ENCODE measurements around the gene ACBD6.
"Not testable (repeated sequence)": the region's sequence is repeated elsewhere in the genome, so short reads cannot be mapped to it uniquely, and the experiment has no call there.

Gene ACBD6

DNA sequence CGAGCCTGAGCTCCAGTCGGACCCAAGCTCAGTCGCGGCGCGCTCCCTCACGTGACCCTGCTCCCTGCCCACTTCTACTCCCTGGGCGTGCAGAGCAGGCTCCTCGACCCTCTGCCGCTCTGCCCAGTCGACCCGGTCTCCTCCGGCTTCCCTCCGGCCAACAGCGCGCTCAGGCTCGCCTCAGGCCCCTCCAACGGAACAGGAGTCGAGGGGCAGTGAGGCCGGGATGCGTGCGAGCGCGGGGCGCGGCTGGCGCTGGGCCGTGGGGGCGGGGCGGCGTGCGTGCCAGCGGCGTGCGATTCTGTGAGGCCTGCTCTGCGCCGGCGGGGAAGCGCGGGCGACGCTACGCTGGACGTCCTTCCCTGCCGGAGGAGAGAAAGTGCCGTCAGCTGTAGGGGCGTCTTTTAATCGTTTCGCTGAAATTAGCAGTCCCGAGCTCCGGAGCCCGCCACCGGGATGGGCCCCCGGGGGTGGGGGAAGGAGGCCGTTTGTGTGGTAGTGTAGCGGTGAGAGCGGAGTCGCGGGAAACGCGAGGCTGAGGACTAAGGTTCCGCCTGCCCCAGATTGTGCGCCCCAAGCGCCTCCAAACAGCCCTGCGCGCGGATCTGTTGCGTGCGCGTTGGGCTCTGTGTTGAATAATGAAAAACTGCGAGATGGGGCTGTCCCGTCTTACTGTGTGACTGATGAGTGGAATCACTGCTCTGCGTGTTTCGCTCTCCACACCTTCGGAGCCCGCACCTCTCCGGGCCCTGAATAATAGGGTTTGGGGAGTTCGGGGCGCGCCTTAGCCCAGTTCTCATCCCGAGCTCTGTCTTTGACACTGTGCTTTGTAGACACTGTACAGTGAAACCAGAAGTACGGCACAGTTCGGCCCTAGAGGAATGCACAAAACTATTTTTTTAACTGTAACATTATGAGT, at the start of gene ACBD6:
Gene ACBD6, minus strand, starts transcription at position 217 of the 919 bp plus-strand sequence. CDS start 311 bp downstream, outside the sequence.
- Histone ChIP-seq H3K27me3 (ENCODE audit: control insufficient read depth in 5 of 5, insufficient read depth in 4 of 5, low read length in 5 of 5) (no peaks in the 10 kb centered on the region), H3K4me3 (ENCODE audit: low read depth in 1 of 5, low read length in 5 of 5) (peak within 1 kb of the TSS; percentile 81 to 96 (median 94)), H3K9ac (ENCODE audit: low read length in 5 of 5) (peak within 1 kb of the TSS; percentile 77 to 99 (median 85)), H3K9me3 (ENCODE audit: control insufficient read depth in 5 of 5, low read length in 5 of 5) (no peaks in the 10 kb centered on the region), H3K4me1 (ENCODE audit: control insufficient read depth in 5 of 5, insufficient read depth in 5 of 5, low read length in 5 of 5) (peaks cover 2 to 20% (median 20%) of the 10 kb centered on the region in 5 donors), H3K27ac (ENCODE audit: low read depth, low read length) (peak within 1 kb of the TSS; percentile 88), H3K36me3 (ENCODE audit: control insufficient read depth in 5 of 5, insufficient read depth in 5 of 5, low read length in 5 of 5) (no peaks in the 10 kb centered on the region)

DNA sequence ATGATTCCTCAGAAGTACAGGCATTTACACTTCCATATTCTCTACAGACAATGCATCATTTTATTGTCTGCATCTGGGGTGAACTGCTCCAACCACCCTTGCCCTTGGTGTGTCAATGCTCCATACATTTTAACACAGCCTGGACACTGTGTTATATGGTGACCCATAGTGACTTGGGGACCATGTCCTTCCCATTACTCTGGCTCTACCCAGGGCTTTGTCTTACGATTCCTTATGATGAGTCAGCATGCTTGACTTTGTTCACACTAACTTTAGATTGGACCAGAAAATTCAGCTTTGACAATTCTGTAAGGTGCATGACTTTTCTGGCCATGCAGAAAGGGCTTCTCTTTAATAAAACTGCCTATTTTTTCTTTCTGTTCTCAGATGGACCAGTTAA, 49.6 kb upstream of the ACBD6 start:
- no peak overlapping the region for H3K9ac ChIP-seq (ENCODE audit: low read length in 5 of 5)
- H3K36me3 ChIP-seq (ENCODE audit: control insufficient read depth in 5 of 5, insufficient read depth in 5 of 5, low read length in 5 of 5), result no peaks in the 10 kb centered on the region
- no peaks in the 10 kb centered on the region for H3K9me3 ChIP-seq (ENCODE audit: control insufficient read depth in 5 of 5, low read length in 5 of 5)
- H3K4me1 ChIP-seq (ENCODE audit: control insufficient read depth in 5 of 5, insufficient read depth in 5 of 5, low read length in 5 of 5), result no peaks in the 10 kb centered on the region
- H3K27me3 ChIP-seq (ENCODE audit: control insufficient read depth in 5 of 5, insufficient read depth in 4 of 5, low read length in 5 of 5), result no peaks in the 10 kb centered on the region
- H3K4me3 ChIP-seq (ENCODE audit: low read depth in 1 of 5, low read length in 5 of 5), result no peak overlapping the region
- no peak overlapping the region for H3K27ac ChIP-seq (ENCODE audit: low read depth, low read length)

DNA sequence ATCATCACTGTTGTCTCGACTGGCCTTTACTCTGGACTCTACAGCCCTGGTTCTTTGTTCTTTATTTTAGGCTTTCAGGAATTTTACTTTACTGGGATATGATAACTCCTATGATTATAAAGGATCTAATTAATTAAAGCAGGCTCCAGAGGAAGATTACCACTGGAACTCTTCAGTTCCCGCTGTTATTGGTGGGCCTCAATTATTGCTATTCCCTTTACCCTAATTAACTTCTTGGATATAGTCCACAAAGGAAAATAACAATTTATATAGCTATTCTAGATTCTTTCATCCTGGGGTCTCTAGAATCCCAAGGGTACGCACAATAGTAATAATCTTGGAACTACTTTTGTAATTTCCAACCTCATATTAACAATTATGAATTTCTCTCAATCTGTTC, 47.9 kb upstream of the ACBD6 start:
- H3K9me3 ChIP-seq (ENCODE audit: control insufficient read depth in 5 of 5, low read length in 5 of 5), result no peaks in the 10 kb centered on the region
- no peaks in the 10 kb centered on the region for H3K27me3 ChIP-seq (ENCODE audit: control insufficient read depth in 5 of 5, insufficient read depth in 4 of 5, low read length in 5 of 5)
- no peaks in the 10 kb centered on the region for H3K4me1 ChIP-seq (ENCODE audit: control insufficient read depth in 5 of 5, insufficient read depth in 5 of 5, low read length in 5 of 5)
- no peak overlapping the region for H3K4me3 ChIP-seq (ENCODE audit: low read depth in 1 of 5, low read length in 5 of 5)
- no peaks in the 10 kb centered on the region for H3K36me3 ChIP-seq (ENCODE audit: control insufficient read depth in 5 of 5, insufficient read depth in 5 of 5, low read length in 5 of 5)
- no peak overlapping the region for H3K9ac ChIP-seq (ENCODE audit: low read length in 5 of 5)
- no peak overlapping the region for H3K27ac ChIP-seq (ENCODE audit: low read depth, low read length)

- not testable (repeated sequence) for H3K36me3 ChIP-seq (ENCODE audit: control insufficient read depth in 5 of 5, insufficient read depth in 5 of 5, low read length in 5 of 5); H3K4me3 ChIP-seq (ENCODE audit: low read depth in 1 of 5, low read length in 5 of 5); H3K27ac ChIP-seq (ENCODE audit: low read depth, low read length); H3K9me3 ChIP-seq (ENCODE audit: control insufficient read depth in 5 of 5, low read length in 5 of 5); H3K9ac ChIP-seq (ENCODE audit: low read length in 5 of 5); H3K27me3 ChIP-seq (ENCODE audit: control insufficient read depth in 5 of 5, insufficient read depth in 4 of 5, low read length in 5 of 5); H3K4me1 ChIP-seq (ENCODE audit: control insufficient read depth in 5 of 5, insufficient read depth in 5 of 5, low read length in 5 of 5)
Observed at GRCh38 chr1:180549770-180550169, 47.4 kb upstream of the ACBD6 start.

DNA sequence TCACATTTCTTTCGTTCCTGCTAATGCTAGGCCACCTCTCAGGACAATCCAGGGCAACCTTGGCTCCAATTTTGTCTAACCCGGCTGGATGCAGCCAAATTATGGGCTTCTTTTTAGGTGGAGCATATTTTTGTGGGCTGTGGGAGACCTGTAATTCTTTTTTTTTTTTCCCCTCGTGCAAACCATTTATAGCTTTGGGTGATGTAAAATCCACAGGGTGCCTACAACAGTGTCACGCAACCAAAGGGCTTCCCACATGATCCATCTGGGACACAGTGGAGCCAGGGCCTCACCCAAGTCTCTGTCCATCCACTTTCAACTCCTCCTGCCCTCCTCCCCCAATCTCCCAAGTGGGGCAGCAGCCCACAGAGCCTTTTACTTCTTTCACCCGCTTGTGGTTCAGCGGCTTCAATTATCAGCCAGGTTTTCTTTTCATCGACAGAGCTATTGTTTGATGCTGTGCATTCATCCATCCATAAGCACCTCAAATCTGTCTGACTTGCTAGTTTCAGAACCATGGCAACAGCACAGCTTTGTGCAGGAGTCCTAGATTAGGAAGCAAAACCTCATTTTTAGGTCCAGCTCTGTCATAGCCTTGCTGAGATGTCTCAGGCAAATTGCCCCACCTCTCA, 46.4 kb upstream of the ACBD6 start:
- Histone ChIP-seq H3K4me3 (ENCODE audit: low read depth in 1 of 5, low read length in 5 of 5) (no peak overlapping the region), H3K9me3 (ENCODE audit: control insufficient read depth in 5 of 5, low read length in 5 of 5) (no peaks in the 10 kb centered on the region), H3K27me3 (ENCODE audit: control insufficient read depth in 5 of 5, insufficient read depth in 4 of 5, low read length in 5 of 5) (no peaks in the 10 kb centered on the region), H3K27ac (ENCODE audit: low read depth, low read length) (no peak overlapping the region), H3K4me1 (ENCODE audit: control insufficient read depth in 5 of 5, insufficient read depth in 5 of 5, low read length in 5 of 5) (no peaks in the 10 kb centered on the region), H3K9ac (ENCODE audit: low read length in 5 of 5) (no peak overlapping the region), H3K36me3 (ENCODE audit: control insufficient read depth in 5 of 5, insufficient read depth in 5 of 5, low read length in 5 of 5) (no peaks in the 10 kb centered on the region)

- Histone ChIP-seq H3K27ac (ENCODE audit: low read depth, low read length) (no peak overlapping the region), H3K36me3 (ENCODE audit: control insufficient read depth in 5 of 5, insufficient read depth in 5 of 5, low read length in 5 of 5) (no peaks in the 10 kb centered on the region), H3K4me1 (ENCODE audit: control insufficient read depth in 5 of 5, insufficient read depth in 5 of 5, low read length in 5 of 5) (peaks cover 2 to 17% (median 10%) of the 10 kb centered on the region in 5 donors), H3K9me3 (ENCODE audit: control insufficient read depth in 5 of 5, low read length in 5 of 5) (no peaks in the 10 kb centered on the region), H3K27me3 (ENCODE audit: control insufficient read depth in 5 of 5, insufficient read depth in 4 of 5, low read length in 5 of 5) (no peaks in the 10 kb centered on the region), H3K9ac (ENCODE audit: low read length in 5 of 5) (no peak overlapping the region), H3K4me3 (ENCODE audit: low read depth in 1 of 5, low read length in 5 of 5) (no peak overlapping the region)
Observed at GRCh38 chr1:180545991-180546390, 43.6 kb upstream of the ACBD6 start.

DNA sequence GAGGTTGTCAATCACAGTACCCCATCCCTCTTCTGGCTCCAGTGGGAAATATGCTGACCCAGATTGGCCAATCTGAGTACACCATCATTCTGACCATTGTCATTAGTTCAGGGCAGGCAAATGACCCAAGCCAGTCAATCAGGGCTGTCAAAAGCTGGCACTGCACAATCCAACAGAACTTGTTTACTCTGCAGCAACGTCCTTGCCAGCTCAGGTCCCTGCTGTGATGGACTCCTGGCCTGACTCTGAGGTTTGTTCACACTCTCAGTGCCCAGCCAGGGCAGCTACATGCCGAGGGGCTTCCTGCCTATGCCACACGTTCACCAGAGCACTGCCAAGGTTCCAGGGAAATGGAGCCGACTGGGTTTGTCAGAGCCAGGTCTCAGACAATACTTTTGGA, 41.7 kb upstream of the ACBD6 start:
- Histone ChIP-seq H3K9ac (ENCODE audit: low read length in 5 of 5) (no peak overlapping the region), H3K4me1 (ENCODE audit: control insufficient read depth in 5 of 5, insufficient read depth in 5 of 5, low read length in 5 of 5) (peaks cover 4 to 25% (median 10%) of the 10 kb centered on the region in 5 donors), H3K4me3 (ENCODE audit: low read depth in 1 of 5, low read length in 5 of 5) (no peak overlapping the region), H3K9me3 (ENCODE audit: control insufficient read depth in 5 of 5, low read length in 5 of 5) (no peaks in the 10 kb centered on the region), H3K27me3 (ENCODE audit: control insufficient read depth in 5 of 5, insufficient read depth in 4 of 5, low read length in 5 of 5) (no peaks in the 10 kb centered on the region), H3K36me3 (ENCODE audit: control insufficient read depth in 5 of 5, insufficient read depth in 5 of 5, low read length in 5 of 5) (no peaks in the 10 kb centered on the region), H3K27ac (ENCODE audit: low read depth, low read length) (no peak overlapping the region)

GRCh38 chr1:180542838-180543145, 40.4 kb upstream of the ACBD6 start:
- H3K9me3 ChIP-seq (ENCODE audit: control insufficient read depth in 5 of 5, low read length in 5 of 5), result no peaks in the 10 kb centered on the region
- H3K4me3 ChIP-seq (ENCODE audit: low read depth in 1 of 5, low read length in 5 of 5), result no peak overlapping the region
- H3K4me1 ChIP-seq (ENCODE audit: control insufficient read depth in 5 of 5, insufficient read depth in 5 of 5, low read length in 5 of 5), result peaks cover 4 to 25% (median 10%) of the 10 kb centered on the region in 5 donors
- no peaks in the 10 kb centered on the region for H3K36me3 ChIP-seq (ENCODE audit: control insufficient read depth in 5 of 5, insufficient read depth in 5 of 5, low read length in 5 of 5)
- peak overlapping the region; percentile 19 for H3K27ac ChIP-seq (ENCODE audit: low read depth, low read length)
- H3K9ac ChIP-seq (ENCODE audit: low read length in 5 of 5), result no peak overlapping the region
- no peaks in the 10 kb centered on the region for H3K27me3 ChIP-seq (ENCODE audit: control insufficient read depth in 5 of 5, insufficient read depth in 4 of 5, low read length in 5 of 5)

GRCh38 chr1:180542113-180542837, 39.9 kb upstream of the ACBD6 start:
- Histone ChIP-seq H3K9me3 (ENCODE audit: control insufficient read depth in 5 of 5, low read length in 5 of 5) (no peaks in the 10 kb centered on the region), H3K27me3 (ENCODE audit: control insufficient read depth in 5 of 5, insufficient read depth in 4 of 5, low read length in 5 of 5) (no peaks in the 10 kb centered on the region), H3K27ac (ENCODE audit: low read depth, low read length) (peak overlapping the region; percentile 19), H3K4me3 (ENCODE audit: low read depth in 1 of 5, low read length in 5 of 5) (no peak overlapping the region), H3K9ac (ENCODE audit: low read length in 5 of 5) (peak overlapping the region in 2 of 5 donors; percentile 45 to 49), H3K36me3 (ENCODE audit: control insufficient read depth in 5 of 5, insufficient read depth in 5 of 5, low read length in 5 of 5) (no peaks in the 10 kb centered on the region), H3K4me1 (ENCODE audit: control insufficient read depth in 5 of 5, insufficient read depth in 5 of 5, low read length in 5 of 5) (peaks cover 4 to 25% (median 10%) of the 10 kb centered on the region in 5 donors)

All from subcutaneous abdominal adipose tissue (tissue), 5 donors.